Adrenal gland (tissue), 5 donors: ENCODE measurements around the gene WDR62.

ENCODE experiments used
- POLR2A ChIP-seq, 2 donors: fragments of 450-650 bp; IDR thresholded peaks; one replicate each; pipeline ENCODE4 v1.6.1; 2017; ENCODE audit warnings: antibody characterized with exemption in 2 of 2, mild to moderate bottlenecking in 2 of 2, moderate library complexity in 1 of 2
- TF ChIP-seq, protein P1 (sequence below), 6 experiments: fragments of 450-650 bp in 4 of 6; fragments of 200-600 bp in 2 of 6; sonication (generic) in 1 of 6; IDR thresholded peaks; 1 replicate in 5 of 6; 2 replicates in 1 of 6; pipeline versions ENCODE4 v1.5.1 to v1.8.0; 2016 to 2021; ENCODE audit warnings: antibody characterized with exemption in 6 of 6, mild to moderate bottlenecking in 2 of 6, moderate library complexity in 1 of 6
- donor health status: DM: no; HTN: no; CAD: no.

DNA sequence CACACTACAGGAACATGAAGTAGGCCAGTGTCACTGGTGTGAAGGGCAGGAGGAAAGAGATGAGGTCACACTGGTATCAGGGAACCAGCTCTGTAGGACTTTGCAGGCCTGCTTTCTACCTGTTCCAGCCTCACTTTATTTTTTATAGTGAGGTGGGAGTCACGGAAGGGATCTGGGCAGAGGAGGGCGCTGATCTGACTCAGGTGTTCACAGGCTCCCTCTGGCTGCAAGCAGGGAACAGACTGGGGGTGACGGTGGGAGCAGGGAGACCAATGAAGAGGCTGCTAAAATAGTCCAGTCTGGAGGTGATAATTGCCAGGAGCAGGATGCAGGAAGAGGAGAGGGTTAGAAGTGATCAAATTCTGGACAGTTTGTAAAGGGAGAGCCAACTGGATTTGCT is 3.5 kb upstream of the WDR62 start:
- TF ChIP-seq, protein P1, sequence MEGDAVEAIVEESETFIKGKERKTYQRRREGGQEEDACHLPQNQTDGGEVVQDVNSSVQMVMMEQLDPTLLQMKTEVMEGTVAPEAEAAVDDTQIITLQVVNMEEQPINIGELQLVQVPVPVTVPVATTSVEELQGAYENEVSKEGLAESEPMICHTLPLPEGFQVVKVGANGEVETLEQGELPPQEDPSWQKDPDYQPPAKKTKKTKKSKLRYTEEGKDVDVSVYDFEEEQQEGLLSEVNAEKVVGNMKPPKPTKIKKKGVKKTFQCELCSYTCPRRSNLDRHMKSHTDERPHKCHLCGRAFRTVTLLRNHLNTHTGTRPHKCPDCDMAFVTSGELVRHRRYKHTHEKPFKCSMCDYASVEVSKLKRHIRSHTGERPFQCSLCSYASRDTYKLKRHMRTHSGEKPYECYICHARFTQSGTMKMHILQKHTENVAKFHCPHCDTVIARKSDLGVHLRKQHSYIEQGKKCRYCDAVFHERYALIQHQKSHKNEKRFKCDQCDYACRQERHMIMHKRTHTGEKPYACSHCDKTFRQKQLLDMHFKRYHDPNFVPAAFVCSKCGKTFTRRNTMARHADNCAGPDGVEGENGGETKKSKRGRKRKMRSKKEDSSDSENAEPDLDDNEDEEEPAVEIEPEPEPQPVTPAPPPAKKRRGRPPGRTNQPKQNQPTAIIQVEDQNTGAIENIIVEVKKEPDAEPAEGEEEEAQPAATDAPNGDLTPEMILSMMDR (IDR thresholded peaks at IDR 0.05): no peak
- no peak for TF ChIP-seq POLR2A (IDR thresholded peaks at IDR 0.05)
